Adrenal gland (tissue), 12 donors: ENCODE data around the gene KLHL36. TPM values are rescaled to one million over a fixed set of nuclear protein-coding genes. Genes with fewer than 3 reads are reported as not detected.
"Not testable (repeated sequence)": the region's sequence is repeated elsewhere in the genome, so short reads cannot be mapped to it uniquely, and the experiment has no call there.

Experiments
- DNase-seq, 7 donors: peaks; one replicate each; pipeline ENCODE4 v3.0.0-alpha.2; 2019 to 2020
- H3K27ac ChIP-seq, 5 donors: fragments of 200-600 bp; sonication (generic) in 4 of 5; 1 replicate in 3 of 5; 2 replicates in 2 of 5; pipeline versions ENCODE4 v1.5.1 to v1.8.0; 2016 to 2020; ENCODE audit warnings: mild to moderate bottlenecking in 1 of 5
- H3K27me3 ChIP-seq: fragments of 200-600 bp; 2 replicates; pipeline ENCODE4 v1.8.0; 2021
- H3K36me3 ChIP-seq, 2 donors: fragments of 200-600 bp; replicated peaks in 1 of 2; 1 replicate in 1 of 2; 2 replicates in 1 of 2; pipeline versions ENCODE4 v1.5.1 to v1.8.0; 2018 to 2022
- H3K4me1 ChIP-seq, 2 donors: fragments of 200-600 bp; replicated peaks in 1 of 2; 1 replicate in 1 of 2; 2 replicates in 1 of 2; pipeline versions ENCODE4 v1.5.1 to v1.8.0; 2018 to 2021
- H3K4me3 ChIP-seq, 4 donors: fragments of 200-600 bp; sonication (generic) in 3 of 4; one replicate each; pipeline ENCODE4 v1.5.1; 2016 to 2018
- H3K9me3 ChIP-seq, 3 donors: fragments of 200-600 bp; sonication (generic) in 1 of 3; replicated peaks in 1 of 3; 1 replicate in 2 of 3; 2 replicates in 1 of 3; pipeline versions ENCODE4 v1.5.1 to v1.8.0; 2016 to 2021
- CTCF ChIP-seq, 6 experiments: fragments of 450-650 bp in 4 of 6; fragments of 200-600 bp in 2 of 6; sonication (generic) in 1 of 6; IDR thresholded peaks; 1 replicate in 5 of 6; 2 replicates in 1 of 6; pipeline versions ENCODE4 v1.5.1 to v1.8.0; 2016 to 2021; ENCODE audit warnings: antibody characterized with exemption in 6 of 6, mild to moderate bottlenecking in 2 of 6, moderate library complexity in 1 of 6
- POLR2A ChIP-seq, 2 donors: fragments of 450-650 bp; IDR thresholded peaks; one replicate each; pipeline ENCODE4 v1.6.1; 2017; ENCODE audit warnings: antibody characterized with exemption in 2 of 2, mild to moderate bottlenecking in 2 of 2, moderate library complexity in 1 of 2
- WGBS, 4 donors: extraction: QIAGEN DNeasy Blood & Tissue Kit in 2 of 4; methylation state at CpG; one replicate each; pipeline versions ENCODE4 v1.1.5 to v1.1.7; 2013 to 2017; 5-methylcytosine and 5-hydroxymethylcytosine counted together
- intact Hi-C, 2 donors: fragments of 100-400 bp; cut with DNase I; formaldehyde crosslinking; loops; one replicate each; pipeline versions ENCODE4 v1.14.1 to v1.15.0; 2022 to 2023
- polyA plus RNA-seq, 3 donors: library from polyadenylated mRNA; stranded (reverse); fragments of 200-250 nt in 2 of 3; fragments of 350-450 nt in 1 of 3; fragmentation: Illumina TruSeq in 1 of 3; extraction: RNeasy Lipid Tissue Mini Kit (QIAGEN cat#74804) in 1 of 3; gene quantifications; one replicate each; pipeline ENCODE4 v1.2.3, GENCODE V29; 2013 to 2014
- total RNA-seq, 9 donors: library from RNA; depleted of rRNA in 4 of 9; stranded (reverse); fragments of >200 nt in 4 of 9; fragments of 120-200 nt in 1 of 9; fragmentation: NEBNext Ultra II Directional in 1 of 9; extraction: Animal tissue kit (Norgen Biotek cat#: 25700) in 1 of 9; gene quantifications; one replicate each; pipeline versions ENCODE4 v1.1.0 to v1.2.4, GENCODE V29; 2013 to 2023
- donor health status: healthy with polysubstance abuse.
- donor health status: Bipolar disorder and iron deficiency.
- donor health status: DM: yes; HTN: yes; CAD: no.
- donor health status: DM: no; HTN: no; CAD: no.
- donor health status: DM: no; HTN: no; CAD: no.
- donor health status: DM: yes; HTN: yes; CAD: no.

KLHL36 gene
- total and polyA plus RNA-seq, 12 donors: 10.7 to 81.6 (median 54.7) TPM

- H3K9me3 ChIP-seq: no peaks in the 10 kb centered on the region
- H3K4me1 ChIP-seq: peaks cover 0 to 32% of the 10 kb centered on the region in 2 donors
- H3K27ac ChIP-seq: peak overlapping the region in 3 of 5 donors; percentile 35 to 89 (median 54)
- no peaks in the 10 kb centered on the region for H3K27me3 ChIP-seq
- H3K4me3 ChIP-seq: peak overlapping the region in 1 of 4 donors; percentile 89
- intact Hi-C loops: loop anchor here in 1 of 2 donors (5.0 kb wide), 1 partner anchor 107 kb away; no protein-coding TSS in a partner anchor
- H3K36me3 ChIP-seq: peaks cover 0 to 4% of the 10 kb centered on the region in 2 donors
- 13 to 26% (median 15%) methylated on average over 12 of the region's 12 CpGs for WGBS, 4 donors
- TF ChIP-seq POLR2A (IDR thresholded peaks at IDR 0.05) (no peak), CTCF (IDR thresholded peaks at IDR 0.05) (peak in 2 of 6 experiments; percentile 12 to 34)
- peak in 4 of 7 donors; percentile 41 to 58 (median 52) for DNase-seq
Observed at GRCh38 chr16:84618581-84619460, 29.5 kb upstream of the KLHL36 start.

- not testable (repeated sequence) for H3K36me3 ChIP-seq
- WGBS, 4 donors: 65 to 74% (median 68%) methylated on average over 8 to 10 of the region's 10 CpGs
- intact Hi-C loops: loop anchor here (2.0 to 10.0 kb wide), 3 partner anchors 101 to 108 kb away; no protein-coding TSS in a partner anchor
Observed at GRCh38 chr16:84620913-84621312, 27.4 kb upstream of the KLHL36 start.

GRCh38 chr16:84625556-84625955, 22.8 kb upstream of the KLHL36 start:
- intact Hi-C loops: loop anchor here in 1 of 2 donors (10.0 kb wide), 1 partner anchor 99 kb away; no protein-coding TSS in a partner anchor
- no peaks in the 10 kb centered on the region for H3K36me3 ChIP-seq
- H3K9me3 ChIP-seq: no peaks in the 10 kb centered on the region
- WGBS, 4 donors: 91 to 95% (median 92%) methylated on average over 6 of the region's 6 CpGs
- TF ChIP-seq POLR2A (IDR thresholded peaks at IDR 0.05) (no peak), CTCF (IDR thresholded peaks at IDR 0.05) (no peak)
- DNase-seq: no peak
- H3K4me1 ChIP-seq: no peaks in the 10 kb centered on the region
- no peaks in the 10 kb centered on the region for H3K27me3 ChIP-seq
- H3K27ac ChIP-seq: no peak overlapping the region
- H3K4me3 ChIP-seq: no peak overlapping the region

More at GRCh38 chr16:84620913-84621312, 27.4 kb upstream of the KLHL36 start:
- H3K27ac ChIP-seq, DNase-seq, H3K27me3 ChIP-seq, H3K4me3 ChIP-seq, H3K9me3 ChIP-seq: not testable (repeated sequence)
- H3K4me1 ChIP-seq: peaks cover 0 to 23% of the 10 kb centered on the region in 2 donors

GRCh38 chr16:84628226-84628731, 20.0 kb upstream of the KLHL36 start:
- Histone ChIP-seq H3K27me3 (no peaks in the 10 kb centered on the region), H3K36me3 (no peaks in the 10 kb centered on the region), H3K4me1 (peaks cover 0 to 2% of the 10 kb centered on the region in 2 donors), H3K27ac (no peak overlapping the region), H3K4me3 (no peak overlapping the region), H3K9me3 (no peaks in the 10 kb centered on the region)
- TF ChIP-seq CTCF (IDR thresholded peaks at IDR 0.05) (no peak), POLR2A (IDR thresholded peaks at IDR 0.05) (no peak)
- DNase-seq: no peak
- 67 to 81% (median 72%) methylated on average over 6 to 7 of the region's 7 CpGs for WGBS, 4 donors
- intact Hi-C loops: loop anchor here in 1 of 2 donors (10.0 kb wide), 1 partner anchor 97 kb away; no protein-coding TSS in a partner anchor
